GM12873 (cell line): Measurements from ENCODE around the gene POLR3K.

Source experiments
- CTCF ChIP-seq: IDR thresholded peaks from 2 replicates; pipeline ENCODE4 v1.5.1; 2012; ENCODE audit warnings: low read depth, mild to moderate bottlenecking, moderate library complexity, low read length, control low read depth; ENCODE audit not compliant: insufficient read depth; ENCODE audit errors: missing control alignments

POLR3K gene

GRCh38 chr16:84718-85406 lies 31.5 kb upstream of the POLR3K start:
- TF ChIP-seq CTCF, result no peak

- TF ChIP-seq CTCF, result no peak
These were observed 30.6 kb upstream of the POLR3K start for GRCh38 chr16:83781-84615.

GRCh38 chr16:83060-83603 lies 29.7 kb upstream of the POLR3K start:
- no peak for TF ChIP-seq CTCF

- TF ChIP-seq CTCF, result no peak
These were observed 26.0 kb upstream of the POLR3K start for GRCh38 chr16:79151-80054.

GRCh38 chr16:78444-79150 lies 25.2 kb upstream of the POLR3K start:
- TF ChIP-seq CTCF, result no peak

GRCh38 chr16:77807-78443 lies 24.5 kb upstream of the POLR3K start, which contains the start of gene MPG:
TSS of gene MPG (plus strand) at chr16:78225. CDS start at chr16:78310, 85 bp downstream.
- TF ChIP-seq CTCF, result no peak
